DMS 273 treated with DMSO at 0.1 percent for 48 hours (cell line): ENCODE results near the gene MTCH1.

Source experiments
- DNase-seq: peaks from one replicate; lab custom pipeline; 2025; lab: John Stamatoyannopoulos, UW

Gene MTCH1

DNA sequence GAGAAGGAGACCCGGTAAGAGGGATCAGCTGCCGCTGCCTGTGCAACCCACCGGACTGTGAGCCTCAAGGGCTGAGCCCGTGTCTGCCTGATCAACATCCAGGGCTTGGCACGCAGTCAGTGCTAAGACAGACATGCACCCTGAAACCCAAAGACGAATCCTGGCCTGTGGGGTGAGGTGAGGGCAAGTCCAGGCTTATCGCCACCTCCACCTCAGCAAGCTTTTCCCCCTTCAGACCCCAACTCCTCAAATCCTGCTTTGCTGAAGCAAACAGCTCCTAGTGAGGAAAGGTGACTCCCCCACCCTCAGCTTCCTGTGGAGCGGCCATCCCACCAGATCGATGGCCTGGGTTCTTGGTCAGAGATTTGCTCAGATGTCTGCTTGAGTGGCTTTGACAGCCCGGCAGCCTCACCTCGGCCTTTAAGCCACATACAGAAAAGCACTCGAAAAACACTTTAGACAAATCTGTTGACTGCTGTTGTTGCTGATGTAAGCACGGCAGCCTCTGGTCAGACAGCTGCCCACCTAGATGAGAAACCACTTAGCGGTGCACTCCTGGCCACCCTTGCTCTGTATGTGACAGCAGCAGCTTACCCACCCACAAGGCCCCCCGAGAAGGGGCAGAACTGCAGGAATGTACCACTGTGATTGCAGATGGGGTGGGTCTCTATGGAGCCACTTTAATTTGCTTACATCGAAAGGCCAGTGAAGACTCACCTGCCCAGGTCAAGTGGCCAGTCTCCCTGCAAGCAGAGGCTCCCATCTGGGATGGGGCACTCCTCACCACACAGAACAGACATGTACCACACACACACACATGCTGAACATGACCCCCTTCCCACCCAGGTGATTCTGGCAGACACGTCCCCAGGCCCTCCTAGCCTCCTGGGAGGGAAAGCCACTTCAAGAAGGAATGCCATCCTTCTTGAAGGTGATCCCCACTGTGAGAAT, 14.8 kb downstream of the MTCH1 start:
- DNase-seq = no peak

DNA sequence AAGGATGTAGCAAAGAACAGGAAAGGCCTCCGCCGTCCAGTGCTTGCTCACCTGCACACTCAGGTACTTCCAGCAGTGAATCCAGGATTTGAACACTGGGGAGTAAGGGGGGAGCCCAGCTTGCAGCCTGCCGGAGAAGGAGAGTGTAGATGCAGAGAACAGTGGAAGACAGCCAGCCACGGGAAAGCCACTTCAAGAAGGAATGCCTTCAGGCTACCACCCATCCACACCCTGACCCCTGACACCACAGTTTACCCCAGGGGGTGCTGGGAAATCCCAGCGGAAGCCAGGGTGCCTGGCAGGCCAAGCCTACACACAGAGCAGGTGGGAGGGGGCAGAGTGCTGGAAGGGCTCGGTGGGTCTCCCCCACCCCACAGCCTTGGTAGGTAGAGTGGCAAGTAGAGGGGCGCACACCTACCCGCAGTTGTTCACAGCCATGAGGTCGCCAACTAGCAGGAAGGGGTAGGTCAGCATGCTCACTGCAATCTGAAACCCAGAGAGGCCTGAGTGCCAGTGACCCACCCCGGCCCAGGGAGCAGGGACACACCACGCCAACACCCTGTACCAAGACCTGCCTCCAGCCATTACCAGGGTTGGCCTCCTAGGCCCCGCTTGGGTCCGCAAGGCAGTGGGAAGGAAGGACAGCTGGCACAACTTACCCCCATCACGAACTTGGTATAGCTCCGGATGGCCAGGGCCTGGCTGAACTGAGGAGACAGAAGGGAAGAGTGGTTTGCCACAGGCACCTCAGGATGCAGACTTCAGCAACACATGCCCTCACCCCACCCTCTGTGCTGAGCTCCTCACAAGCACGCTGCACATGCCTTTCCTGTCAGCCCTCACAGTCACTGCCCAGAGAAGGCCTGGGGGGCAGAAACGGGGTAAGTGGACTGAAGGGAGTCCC, 15.8 kb downstream of the MTCH1 start:
- DNase-seq = no peak

DNA sequence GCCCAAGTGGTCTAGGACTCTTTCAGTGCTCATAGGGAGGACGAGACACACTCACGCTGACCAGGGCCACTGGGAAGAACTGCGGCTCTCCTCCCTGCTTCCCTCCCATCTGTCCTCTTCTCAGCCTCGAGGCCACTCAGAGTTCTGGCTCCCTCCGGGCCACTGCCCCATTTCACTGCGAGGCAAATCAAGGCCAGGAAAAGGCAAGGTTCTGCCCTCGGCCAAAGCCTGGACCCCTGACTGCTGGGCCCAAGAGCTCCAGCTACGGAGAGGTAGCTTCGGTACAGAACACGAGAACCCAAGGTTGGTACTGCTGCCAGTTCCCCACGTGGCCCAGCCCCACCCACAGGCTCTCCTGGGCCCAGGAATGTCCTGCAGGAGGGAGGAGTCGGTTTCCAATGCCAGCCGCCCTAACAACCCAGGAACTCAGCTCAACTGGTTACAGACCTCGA, 16.7 kb downstream of the MTCH1 start:
- no peak for DNase-seq

DNA sequence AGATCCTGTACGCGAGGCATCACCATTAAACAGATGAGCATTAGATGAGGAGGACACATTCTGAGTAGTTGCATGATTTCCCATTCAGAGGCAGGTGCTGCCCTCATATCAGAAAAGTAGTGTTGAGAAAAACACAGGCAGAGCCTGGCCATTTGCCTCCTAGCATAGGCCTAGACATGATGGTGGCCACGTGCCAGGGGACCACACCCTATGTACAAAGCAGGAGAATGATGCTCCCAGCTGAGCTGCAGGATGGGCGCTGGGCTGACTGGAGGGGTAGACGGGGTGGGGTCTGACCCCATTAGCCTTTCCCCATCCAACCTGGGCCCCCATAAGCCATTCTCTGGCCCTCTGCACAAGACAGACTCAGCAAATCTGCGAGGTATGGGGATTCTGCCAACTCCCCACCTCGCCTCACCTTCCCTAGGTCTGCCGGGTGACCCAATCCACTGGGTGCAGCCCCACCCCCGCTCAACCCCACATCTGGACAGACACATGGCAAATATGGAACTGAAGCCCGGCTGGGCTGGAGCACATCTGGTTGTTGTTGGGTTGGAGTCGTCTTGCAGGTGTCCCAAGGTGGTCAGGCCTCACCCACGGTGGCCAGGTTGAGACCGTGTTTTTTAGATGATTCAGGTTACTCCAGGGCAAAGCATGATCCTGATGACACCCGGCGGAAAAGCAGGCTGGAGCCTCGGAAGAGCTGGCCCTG, 17.6 kb downstream of the MTCH1 start:
- DNase-seq = no peak

DNA sequence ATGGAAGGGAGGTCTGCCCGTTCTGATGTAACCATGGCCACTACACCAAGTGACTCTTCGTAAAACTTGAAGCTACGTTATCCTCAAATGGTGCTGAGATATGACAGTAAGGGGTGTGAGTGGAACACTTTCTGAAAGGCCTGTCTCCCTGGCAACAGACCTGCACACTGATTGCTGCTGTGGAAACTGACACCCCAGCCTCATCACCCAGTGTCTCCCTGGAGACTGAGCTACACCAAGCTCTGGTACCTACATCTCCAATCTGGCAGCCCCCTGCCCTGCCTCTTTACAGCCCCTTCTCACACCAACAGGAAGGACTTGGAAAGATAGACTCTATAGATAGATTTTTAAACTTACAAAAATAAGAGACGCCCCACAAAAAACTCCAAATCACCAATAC, 18.2 kb downstream of the MTCH1 start:
- DNase-seq = no peak

DNA sequence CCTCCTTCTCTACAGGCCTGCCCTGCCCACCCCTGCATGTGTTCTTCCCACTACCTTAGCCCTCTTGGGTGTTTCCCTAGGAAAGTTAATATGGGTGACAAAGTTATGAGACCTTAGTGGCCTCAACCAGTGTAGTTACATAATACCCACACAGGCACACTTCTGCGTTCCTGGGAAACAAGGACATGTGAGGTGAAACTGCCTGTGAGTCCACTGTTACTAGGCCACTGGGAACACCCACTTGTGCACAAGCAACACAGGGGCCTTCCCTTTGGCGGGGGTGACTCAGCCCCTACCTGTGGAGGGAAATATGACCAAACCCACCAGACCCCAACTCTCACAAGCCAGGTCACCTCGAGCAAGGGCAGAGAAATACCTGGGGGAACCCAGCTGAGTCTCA, 18.7 kb downstream of the MTCH1 start:
- no peak for DNase-seq

DNA sequence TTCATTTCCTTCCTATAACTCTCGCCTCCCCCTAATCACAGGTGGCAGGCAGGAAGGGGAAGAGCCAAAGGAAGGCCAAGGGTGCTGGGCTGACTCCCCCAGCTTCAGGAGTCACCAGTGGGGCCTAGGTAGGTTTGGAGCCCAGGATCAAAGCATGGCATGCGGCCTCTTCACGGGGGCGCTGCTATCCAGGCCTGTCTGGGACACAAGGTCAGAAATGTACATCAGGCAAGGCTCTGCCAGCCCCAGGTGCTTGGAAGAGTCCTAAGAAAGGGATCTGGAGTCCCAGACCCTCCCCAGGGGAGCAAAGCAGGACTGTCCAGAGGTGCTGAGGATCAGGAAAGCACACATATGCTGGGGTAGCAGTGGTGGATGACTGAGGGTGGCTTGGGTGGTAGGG, 21.1 kb downstream of the MTCH1 start:
- no peak for DNase-seq

DNA sequence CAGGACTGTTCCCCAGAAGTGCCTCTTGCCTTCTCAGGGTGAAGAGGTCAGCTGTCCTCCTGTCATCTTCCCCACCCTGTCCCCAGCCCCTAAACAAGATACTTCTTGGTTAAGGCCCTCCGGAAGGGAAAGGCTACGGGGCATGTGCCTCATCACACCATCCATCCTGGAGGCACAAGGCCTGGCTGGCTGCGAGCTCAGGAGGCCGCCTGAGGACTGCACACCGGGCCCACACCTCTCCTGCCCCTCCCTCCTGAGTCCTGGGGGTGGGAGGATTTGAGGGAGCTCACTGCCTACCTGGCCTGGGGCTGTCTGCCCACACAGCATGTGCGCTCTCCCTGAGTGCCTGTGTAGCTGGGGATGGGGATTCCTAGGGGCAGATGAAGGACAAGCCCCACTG, 21.6 kb downstream of the MTCH1 start:
- DNase-seq = no peak

DNA sequence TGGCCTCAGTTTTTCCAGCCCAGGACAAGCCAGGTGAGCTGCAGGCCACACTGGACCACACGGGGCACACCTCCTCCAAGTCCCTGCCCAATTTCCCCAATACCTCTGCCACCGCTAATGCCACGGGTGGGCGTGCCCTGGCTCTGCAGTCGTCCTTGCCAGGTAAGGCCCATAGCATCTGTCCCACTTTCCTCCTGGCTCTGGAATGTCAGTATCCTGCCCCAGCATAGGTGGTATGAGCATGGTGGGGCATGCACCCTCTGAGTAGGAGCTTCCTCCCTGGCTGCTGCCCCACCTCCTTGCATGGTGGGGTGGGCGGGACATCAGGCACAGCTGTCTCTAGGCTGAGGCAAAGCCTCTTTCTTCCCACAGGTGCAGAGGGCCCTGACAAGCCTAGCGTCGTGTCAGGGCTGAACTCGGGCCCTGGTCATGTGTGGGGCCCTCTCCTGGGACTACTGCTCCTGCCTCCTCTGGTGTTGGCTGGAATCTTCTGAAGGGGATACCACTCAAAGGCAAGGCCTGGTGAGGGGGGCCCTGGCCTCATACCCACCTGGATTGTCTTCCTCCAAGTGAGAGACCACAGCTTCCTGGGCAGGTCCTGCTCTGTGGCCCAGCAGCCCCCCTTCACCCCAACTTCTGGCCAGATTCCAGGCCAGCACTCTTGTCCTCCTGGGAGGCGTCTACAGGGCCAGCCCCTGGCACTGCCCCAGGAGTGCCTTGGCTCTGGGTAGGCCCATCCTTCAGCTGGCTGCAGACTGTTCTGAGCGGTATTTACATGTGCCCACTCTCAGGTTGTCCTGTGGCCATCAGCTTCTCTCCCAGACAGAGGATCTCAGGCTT, 22.3 kb downstream of the MTCH1 start:
- DNase-seq = no peak

DNA sequence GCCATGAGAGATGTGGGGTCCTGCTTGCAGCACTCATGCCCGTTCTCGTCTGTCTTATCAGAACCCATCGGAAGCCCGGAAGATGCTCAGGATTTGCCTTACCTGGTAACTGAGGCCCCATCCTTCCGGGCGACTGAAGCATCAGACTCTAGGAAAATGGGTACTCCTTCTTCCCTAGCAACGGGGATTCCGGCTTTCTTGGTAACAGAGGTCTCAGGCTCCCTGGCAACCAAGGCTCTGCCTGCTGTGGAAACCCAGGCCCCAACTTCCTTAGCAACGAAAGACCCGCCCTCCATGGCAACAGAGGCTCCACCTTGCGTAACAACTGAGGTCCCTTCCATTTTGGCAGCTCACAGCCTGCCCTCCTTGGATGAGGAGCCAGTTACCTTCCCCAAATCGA, 23.1 kb downstream of the MTCH1 start:
- DNase-seq = peak; percentile 9

DNA sequence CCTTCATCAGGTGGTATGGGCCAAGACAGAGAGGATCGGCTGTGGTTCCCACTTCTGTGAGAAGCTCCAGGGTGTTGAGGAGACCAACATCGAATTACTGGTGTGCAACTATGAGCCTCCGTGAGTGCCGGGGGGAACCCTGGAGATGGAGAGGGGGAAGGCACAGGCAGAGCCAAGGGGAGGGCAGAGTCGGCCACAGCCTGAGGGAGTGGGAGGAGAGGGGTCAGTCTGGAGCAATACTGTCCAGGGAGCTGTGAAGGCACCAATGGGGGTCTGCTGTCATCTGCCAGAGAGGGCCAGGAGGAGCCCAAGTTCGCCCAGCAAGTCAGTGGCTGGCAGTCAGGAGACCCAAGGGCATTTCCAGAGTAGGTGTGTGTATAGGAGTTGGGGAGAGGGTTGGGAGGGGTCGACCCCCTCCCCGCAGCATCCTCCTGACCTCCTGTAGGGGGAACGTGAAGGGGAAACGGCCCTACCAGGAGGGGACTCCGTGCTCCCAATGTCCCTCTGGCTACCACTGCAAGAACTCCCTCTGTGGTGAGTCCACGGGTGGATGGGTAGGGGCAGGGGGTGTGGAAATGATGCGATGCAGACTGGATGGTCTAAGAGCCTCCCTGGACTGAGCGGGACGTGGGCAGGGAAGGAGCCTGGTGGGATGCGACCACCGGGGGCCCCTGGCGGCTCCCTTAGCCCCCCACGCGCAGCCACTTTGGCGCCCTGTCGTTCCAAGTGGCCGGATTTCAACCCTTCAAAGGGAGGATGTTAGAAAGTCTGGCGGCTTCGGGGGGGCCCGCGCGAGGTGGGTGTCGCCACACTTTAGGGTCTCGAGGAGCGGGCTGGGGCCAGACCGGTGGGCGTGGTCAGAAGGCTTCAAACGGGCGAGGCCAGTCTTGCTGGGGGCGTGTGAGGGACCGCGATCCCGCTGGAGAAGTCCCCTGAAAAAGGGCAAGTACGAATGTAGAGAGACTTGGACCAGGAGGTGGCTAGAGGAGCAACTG, 24.3 kb downstream of the MTCH1 start:
- no peak for DNase-seq

DNA sequence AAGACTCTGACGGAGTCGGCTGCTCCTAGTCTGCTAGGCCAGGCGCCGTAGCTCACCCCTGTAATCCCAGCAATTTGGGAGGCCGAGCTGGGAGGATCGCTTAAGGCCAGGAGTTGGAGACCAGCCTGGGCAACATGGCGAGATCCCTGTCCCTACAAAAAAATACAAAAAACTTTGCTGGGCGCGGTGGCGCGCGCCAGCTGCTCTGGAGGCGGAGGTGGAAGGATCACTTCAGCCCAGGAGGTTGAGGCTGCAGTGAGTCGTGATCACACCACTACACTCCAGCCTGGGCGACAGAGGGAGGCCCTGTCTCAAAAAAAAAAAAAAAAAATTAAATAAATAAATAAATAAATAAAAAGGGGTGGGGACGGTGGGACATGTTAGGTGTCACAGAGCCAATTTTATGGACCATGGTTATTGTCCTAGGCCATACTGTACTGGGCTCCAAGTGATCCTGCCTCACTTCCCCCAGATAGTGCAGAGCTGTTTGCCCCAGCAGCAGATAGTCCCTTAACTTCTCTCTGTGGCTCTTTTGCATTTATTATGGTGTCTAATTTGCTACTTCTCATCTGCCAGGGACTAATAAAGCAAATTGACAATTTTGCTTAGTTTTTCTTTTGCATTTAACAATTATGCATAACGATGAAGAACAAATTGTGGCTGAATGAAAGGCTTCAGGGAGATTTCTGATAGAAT, 26.3 kb downstream of the MTCH1 start:
- DNase-seq = no peak

DNA sequence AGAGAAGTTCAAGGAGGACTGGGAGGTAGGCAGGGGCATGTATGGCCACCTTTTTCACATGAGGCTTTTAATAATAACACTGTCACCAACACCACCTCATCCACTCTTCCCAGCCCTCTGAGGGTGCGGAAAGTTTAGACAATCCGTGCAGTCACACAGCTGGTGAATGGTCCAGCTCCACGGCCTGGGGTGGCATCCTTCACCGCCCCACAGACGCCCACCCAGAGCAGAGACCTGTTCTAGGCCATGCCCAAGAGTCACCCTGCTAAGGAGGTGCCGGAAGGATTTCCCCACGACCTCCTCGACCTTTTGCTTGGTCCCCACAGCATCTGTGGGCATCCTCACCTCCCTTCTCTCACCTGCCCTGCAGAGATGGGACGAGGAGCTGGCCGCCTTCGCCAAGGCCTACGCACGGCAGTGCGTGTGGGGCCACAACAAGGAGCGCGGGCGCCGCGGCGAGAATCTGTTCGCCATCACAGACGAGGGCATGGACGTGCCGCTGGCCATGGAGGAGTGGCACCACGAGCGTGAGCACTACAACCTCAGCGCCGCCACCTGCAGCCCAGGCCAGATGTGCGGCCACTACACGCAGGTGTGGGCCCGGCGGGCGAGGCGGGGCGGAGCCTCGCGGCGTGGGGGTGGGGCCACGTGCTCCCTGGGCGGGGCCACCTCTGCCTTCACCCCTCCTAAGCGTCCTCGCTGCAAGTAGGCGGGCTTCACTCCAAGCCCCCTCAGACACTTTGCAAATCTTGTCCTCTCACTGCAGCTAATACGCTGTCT, 27.0 kb downstream of the MTCH1 start:
- no peak for DNase-seq

DNA sequence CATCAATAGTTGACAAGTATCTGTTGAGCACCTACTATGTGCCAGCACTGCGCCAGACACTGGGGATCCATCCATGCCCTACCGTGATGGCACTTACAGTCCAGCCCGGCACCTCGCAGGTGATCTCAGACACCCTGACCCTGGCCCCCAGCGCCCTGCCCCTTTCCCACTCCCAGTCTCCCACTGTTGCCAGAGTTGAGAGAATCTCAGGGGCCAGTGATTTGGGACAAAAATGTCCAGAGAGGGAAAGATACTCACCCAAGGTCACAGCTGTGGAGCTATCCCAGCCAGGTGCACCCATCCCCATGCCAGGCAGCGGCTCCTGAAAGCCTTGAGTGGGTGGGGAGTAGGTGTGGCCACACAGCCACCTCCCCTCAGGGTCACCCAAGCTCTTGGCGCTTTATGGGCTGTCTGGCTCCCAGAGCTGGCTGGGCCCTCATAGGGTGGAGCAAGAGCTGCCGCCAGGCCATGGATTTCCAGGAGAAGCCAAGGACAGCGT, 28.2 kb downstream of the MTCH1 start:
- DNase-seq = no peak

DNA sequence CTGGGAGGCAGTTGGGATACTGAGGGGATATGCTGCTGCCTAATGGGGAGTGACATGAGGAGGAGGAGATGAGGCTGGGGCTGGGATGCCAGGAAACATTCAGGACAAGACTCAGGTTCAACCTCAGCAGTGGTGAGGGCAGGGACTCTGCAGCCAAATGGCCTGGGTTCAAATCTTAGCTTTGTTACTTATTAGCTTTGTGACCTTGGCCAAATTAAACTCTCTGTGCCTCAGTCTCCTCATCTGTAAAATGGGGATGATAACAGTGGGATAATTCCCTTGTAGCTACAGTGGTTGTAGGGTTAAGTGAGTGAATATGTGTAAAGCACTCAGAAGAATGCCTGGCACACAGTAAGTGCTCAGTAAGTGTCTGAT, 29.6 kb downstream of the MTCH1 start:
- DNase-seq = no peak

DNA sequence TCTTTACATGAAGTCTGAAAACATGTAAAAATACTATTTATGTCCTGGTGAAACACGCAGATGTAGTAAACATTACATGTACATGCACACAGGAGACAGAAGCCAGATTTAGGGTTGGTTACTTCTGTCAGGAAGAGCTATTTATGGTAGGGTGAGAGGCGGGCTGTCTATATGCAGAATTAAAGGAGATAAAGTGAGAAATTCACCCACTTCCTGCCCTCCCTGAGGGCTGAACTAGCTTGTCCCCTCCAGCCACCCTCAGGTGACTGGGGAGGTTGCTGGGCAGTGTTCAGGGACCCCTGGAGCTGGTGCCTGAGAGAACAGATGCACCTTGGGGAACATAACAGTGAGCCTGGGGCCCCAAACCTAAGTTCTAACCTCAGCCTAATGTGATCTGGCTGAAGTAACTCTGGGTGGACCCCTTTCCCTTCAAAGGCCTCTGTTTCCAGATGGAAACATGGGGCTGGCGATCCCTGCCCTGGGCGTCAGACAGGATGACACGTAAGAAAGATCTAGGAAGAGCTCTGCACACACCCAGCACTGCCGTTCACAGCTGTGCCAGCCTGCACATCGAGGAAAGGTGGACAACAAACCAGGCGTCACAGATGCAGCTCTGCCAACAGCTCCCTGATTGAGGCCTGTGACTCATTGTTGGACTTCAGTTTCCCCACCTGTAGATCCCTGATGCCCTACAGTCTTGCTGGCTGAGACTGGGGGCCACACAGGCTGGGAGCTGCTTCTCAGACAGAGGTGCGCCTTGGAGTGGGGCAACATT, 30.1 kb downstream of the MTCH1 start:
- DNase-seq = no peak

DNA sequence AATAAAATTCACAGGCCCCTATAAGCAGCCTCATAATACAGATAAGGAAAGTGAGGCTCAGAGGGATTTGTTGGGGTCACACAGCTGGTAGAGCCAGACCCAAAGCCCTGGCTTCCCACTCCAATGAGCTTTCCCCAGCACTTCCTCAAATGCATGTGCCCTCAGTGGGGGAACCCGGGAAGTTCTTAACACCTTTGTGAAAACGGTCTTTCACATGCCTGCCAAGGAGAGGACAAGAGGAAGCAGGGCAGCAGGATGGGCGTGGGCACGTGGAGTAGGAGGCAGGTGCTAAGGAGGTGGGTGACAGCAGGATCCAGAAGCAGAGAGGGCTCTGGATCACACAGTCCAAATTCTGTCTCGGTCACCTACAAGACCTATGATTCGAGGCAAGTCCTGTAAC, 30.9 kb downstream of the MTCH1 start:
- DNase-seq = no peak
